ENCODE measurements around the gene MKS1. TPM values are rescaled to one million over a fixed set of nuclear protein-coding genes. Genes with fewer than 3 reads are reported as not detected.

The MKS1 gene
- total RNA-seq, 3 donors from 2014 or later: 8.0 to 21.1 (median 15.1) TPM

Other genes starting within 250 kb of the MKS1 start
- gene VEZF1, start 231.0 kb downstream of the MKS1 start, total RNA-seq: 10 to 100 TPM; 55.5 to 76.5 (median 66.9) TPM
- gene SRSF1, start 212.0 kb downstream of the MKS1 start, total RNA-seq: 100 to 1,000 TPM; 176 to 202 (median 185) TPM
- gene DYNLL2, start 135.8 kb downstream of the MKS1 start, total RNA-seq: 10 to 100 TPM; 18.4 to 20.3 (median 19.7) TPM
- not detected for gene OR4D1, start 70.9 kb downstream of the MKS1 start, total RNA-seq
- gene OR4D2, start 52.3 kb downstream of the MKS1 start, total RNA-seq: not detected
- not detected for gene EPX, start 26.5 kb downstream of the MKS1 start, total RNA-seq
- gene LPO, start 19.3 kb upstream of the MKS1 start, total RNA-seq: under 1 TPM in 1 of 3 donors, not detected in 2; 0.29 TPM
- under 1 TPM in 1 of 3 donors, not detected in 2; 0.16 TPM for gene MPO, start 61.7 kb upstream of the MKS1 start, total RNA-seq
- gene TSPOAP1, start 109.5 kb upstream of the MKS1 start, total RNA-seq: 10 to 100 TPM in 2 of 3 donors, 1 to 10 TPM in 1; 2.6 to 42.1 (median 26.9) TPM
- gene SUPT4H1, start 132.9 kb upstream of the MKS1 start, total RNA-seq: 10 to 100 TPM; 46.4 to 61.6 (median 48.2) TPM
- gene RNF43, start 198.3 kb upstream of the MKS1 start, total RNA-seq: 10 to 100 TPM in 1 of 3 donors, 1 to 10 TPM in 1, not detected in 1; 8.5 to 19.0 TPM

Measured in breast epithelium (tissue), 3 donors.